H1 (cell line): ENCODE data around the gene MOSMO. TPM values are rescaled to one million over a fixed set of nuclear protein-coding genes. Genes with fewer than 3 reads are reported as not detected.

Experiments used
- CTCF ChIA-PET: fragments of 300-600 bp; sonication (Branson Sonifier 250); formaldehyde crosslinking; loops from one replicate; lab custom pipeline; 2021; ENCODE audit not compliant: partially characterized antibody; lab: Charles Lee
- POLR2A ChIA-PET: fragments of 300-600 bp; sonication (Branson Sonifier 250); formaldehyde crosslinking; loops from one replicate; lab custom pipeline; 2021; ENCODE audit warnings: inconsistent platforms; ENCODE audit not compliant: partially characterized antibody; lab: Charles Lee
- DNase-seq, 2 experiments: peaks; one replicate each; pipeline versions ENCODE4 v3.0.0 to v3.0.0-alpha.2; 2010 to 2022; ENCODE audit warnings: low spot score in 2 of 2, low read depth in 1 of 2, mixed read lengths in 1 of 2
- FAIRE-seq: peaks from 2 replicates; lab custom pipeline; 2011; peaks lifted over from hg19 to GRCh38; lab: Jason Lieb, UNC
- H2AFZ ChIP-seq: 2 replicates; pipeline ENCODE4 v1.8.1; 2012; ENCODE audit warnings: low read length, inconsistent platforms
- H2AK5ac ChIP-seq: 2 replicates; pipeline ENCODE4 v1.6.1; 2013; ENCODE audit warnings: low read depth, low read length
- H2BK120ac ChIP-seq: replicated peaks from 2 replicates; pipeline ENCODE3; 2013; ENCODE audit warnings: low read depth, low read length, inconsistent platforms
- H2BK12ac ChIP-seq: 2 replicates; pipeline ENCODE4 v1.6.1; 2013; ENCODE audit warnings: low read depth, low read length
- H2BK15ac ChIP-seq: 2 replicates; pipeline ENCODE4 v1.6.1; 2013; ENCODE audit warnings: low read length
- H2BK20ac ChIP-seq: 2 replicates; pipeline ENCODE4 v1.6.1; 2013; ENCODE audit warnings: low read length
- H2BK5ac ChIP-seq: 2 replicates; pipeline ENCODE4 v1.6.1; 2013; ENCODE audit warnings: low read depth, low read length
- H3K14ac ChIP-seq: 2 replicates; pipeline ENCODE4 v1.6.1; 2013; ENCODE audit warnings: inconsistent platforms; ENCODE audit not compliant: insufficient read length
- H3K18ac ChIP-seq: 2 replicates; pipeline ENCODE4 v1.6.1; 2013; ENCODE audit warnings: low read length; ENCODE audit errors: extremely low read depth
- H3K23ac ChIP-seq: 2 replicates; pipeline ENCODE4 v1.6.1; 2013; ENCODE audit warnings: inconsistent platforms; ENCODE audit not compliant: insufficient read length
- H3K23me2 ChIP-seq: 2 replicates; pipeline ENCODE4 v1.6.1; 2013; ENCODE audit warnings: low read depth, low read length
- H3K27ac ChIP-seq: 2 replicates; pipeline ENCODE4 v1.6.1; 2011; ENCODE audit warnings: low read depth, low read length, inconsistent platforms
- H3K27me3 ChIP-seq, 4 experiments: replicated peaks in 1 of 4; 1 replicate in 1 of 4; 2 replicates in 3 of 4; pipeline versions ENCODE4 v1.6.1 to v1.8.1; 2011 to 2013; ENCODE audit warnings: low read length in 3 of 4, mild to moderate bottlenecking in 3 of 4, inconsistent platforms in 2 of 4, mixed read lengths in 2 of 4, moderate library complexity in 1 of 4; ENCODE audit not compliant: control insufficient read depth in 3 of 4, insufficient read depth in 3 of 4; ENCODE audit errors: extremely low read depth in 1 of 4
- H3K36me3 ChIP-seq, 4 experiments: 2 replicates each; pipeline versions ENCODE4 v1.6.1 to v1.8.1; 2011 to 2013; ENCODE audit warnings: mild to moderate bottlenecking in 4 of 4, low read length in 3 of 4, moderate library complexity in 2 of 4, control low read depth in 1 of 4, inconsistent platforms in 1 of 4; ENCODE audit not compliant: insufficient read depth in 4 of 4, control insufficient read depth in 2 of 4
- H3K4ac ChIP-seq: replicated peaks from 2 replicates; pipeline ENCODE3; 2013; ENCODE audit warnings: low read length, low read depth, mixed read lengths, inconsistent platforms; ENCODE audit not compliant: insufficient read length
- H3K4me1 ChIP-seq, 4 experiments: replicated peaks in 1 of 4; 1 replicate in 1 of 4; 2 replicates in 3 of 4; pipeline versions ENCODE4 v1.6.1 to v1.8.1; 2011 to 2013; ENCODE audit warnings: low read length in 3 of 4, inconsistent platforms in 2 of 4, mixed read lengths in 1 of 4; ENCODE audit not compliant: insufficient read depth in 4 of 4, control insufficient read depth in 3 of 4
- H3K4me2 ChIP-seq, 2 experiments: 2 replicates each; pipeline versions ENCODE4 v1.6.1 to v1.8.1; 2011 to 2013; ENCODE audit warnings: low read depth in 2 of 2, low read length in 2 of 2, control low read depth in 1 of 2, inconsistent platforms in 1 of 2, mild to moderate bottlenecking in 1 of 2; ENCODE audit not compliant: insufficient read depth in 1 of 2
- H3K4me3 ChIP-seq, 4 experiments: fragments of 200-600, 300-600 bp in 1 of 4; sonication (generic), shearing (Covaris generic), sonication (Bioruptor Twin) in 1 of 4; 2 replicates each; pipeline versions ENCODE4 v1.5.1 to v1.8.1; 2011 to 2016; ENCODE audit warnings: low read length in 4 of 4, low read depth in 3 of 4, control low read depth in 2 of 4, inconsistent platforms in 2 of 4, mild to moderate bottlenecking in 2 of 4, mixed read lengths in 1 of 4, moderate library complexity in 1 of 4; ENCODE audit not compliant: insufficient read depth in 2 of 4; ENCODE audit errors: extremely low read depth in 1 of 4
- H3K56ac ChIP-seq: replicated peaks from 2 replicates; pipeline ENCODE3; 2013; ENCODE audit warnings: low read depth, mild to moderate bottlenecking, mixed read lengths, low read length, inconsistent platforms; ENCODE audit not compliant: insufficient read length
- H3K79me1 ChIP-seq: 2 replicates; pipeline ENCODE4 v1.6.1; 2013; ENCODE audit warnings: low read depth, low read length, control low read depth
- H3K79me2 ChIP-seq, 2 experiments: 2 replicates each; pipeline versions ENCODE4 v1.6.1 to v1.8.1; 2012 to 2013; ENCODE audit warnings: low read length in 2 of 2, mild to moderate bottlenecking in 2 of 2, inconsistent platforms in 1 of 2; ENCODE audit not compliant: insufficient read depth in 2 of 2, control insufficient read depth in 1 of 2
- H3K9ac ChIP-seq, 4 experiments: replicated peaks in 1 of 4; 1 replicate in 1 of 4; 2 replicates in 3 of 4; pipeline versions ENCODE4 v1.6.1 to v1.8.1; 2011 to 2013; ENCODE audit warnings: low read depth in 3 of 4, low read length in 3 of 4, control low read depth in 2 of 4, mild to moderate bottlenecking in 2 of 4, moderate library complexity in 2 of 4, inconsistent platforms in 1 of 4; ENCODE audit errors: extremely low read depth in 1 of 4
- H3K9me3 ChIP-seq, 2 experiments: 2 replicates each; pipeline versions ENCODE4 v1.6.1 to v1.8.1; 2012 to 2013; ENCODE audit warnings: mild to moderate bottlenecking in 2 of 2, moderate library complexity in 2 of 2, control low read depth in 1 of 2, inconsistent platforms in 1 of 2, low read depth in 1 of 2, low read length in 1 of 2, mixed read lengths in 1 of 2; ENCODE audit not compliant: insufficient read depth in 2 of 2
- H4K20me1 ChIP-seq, 2 experiments: replicated peaks in 1 of 2; 2 replicates each; pipeline versions ENCODE3 to v1.8.1; 2011 to 2013; ENCODE audit warnings: inconsistent platforms in 2 of 2, low read length in 2 of 2, mild to moderate bottlenecking in 1 of 2; ENCODE audit not compliant: insufficient read depth in 2 of 2, control insufficient read depth in 1 of 2
- H4K5ac ChIP-seq: 2 replicates; pipeline ENCODE4 v1.6.1; 2013; ENCODE audit warnings: low read length, low read depth, mixed read lengths, inconsistent platforms; ENCODE audit not compliant: insufficient read length
- H4K8ac ChIP-seq: 2 replicates; pipeline ENCODE4 v1.8.0; 2013; ENCODE audit warnings: mild to moderate bottlenecking, moderate library complexity, low read length, inconsistent platforms; ENCODE audit not compliant: insufficient read depth; ENCODE audit errors: extremely low read depth
- H4K91ac ChIP-seq: replicated peaks from 2 replicates; pipeline ENCODE3; 2013; ENCODE audit warnings: low read length, mixed read lengths, inconsistent platforms; ENCODE audit not compliant: insufficient read length
- KDM4A ChIP-seq: IDR thresholded peaks from one replicate; pipeline ENCODE4 v1.7.1; 2012; ENCODE audit warnings: low read depth, mild to moderate bottlenecking, moderate library complexity, low read length, inconsistent platforms; ENCODE audit not compliant: severe bottlenecking
- WGBS, 2 experiments: shearing (Covaris generic) in 1 of 2; methylation state at CpG; one replicate each; pipeline versions ENCODE4 v1.1.6 to v1.1.7; 2013 to 2015; ENCODE audit warnings: low lambda C conversion rate in 2 of 2, mixed read lengths in 2 of 2, inconsistent platforms in 1 of 2, low coverage in 1 of 2, missing lambda C conversion rate in 1 of 2; ENCODE audit not compliant: insufficient replicate concordance in 2 of 2, insufficient coverage in 1 of 2, insufficient read length in 1 of 2; ENCODE audit errors: extremely low coverage in 1 of 2, missing lambda C conversion rate in 1 of 2; 5-methylcytosine and 5-hydroxymethylcytosine counted together
- polyA plus RNA-seq, 7 experiments: library from polyadenylated mRNA; depleted of rRNA in 3 of 7; stranded (reverse) in 5 of 7; unstranded in 2 of 7; fragments of >200 nt in 5 of 7; fragments of 200-250 nt in 2 of 7; gene quantifications; 1 replicate in 5 of 7; 2 replicates in 1 of 7; 4 replicates in 1 of 7; pipeline versions ENCODE4 v1.2.1 to v1.2.3, GENCODE V29; 2011 to 2013; ENCODE audit warnings: missing spikeins in 2 of 7, mixed read lengths in 2 of 7
- total RNA-seq: library from RNA; stranded (reverse); fragmentation: NEBNext Ultra II Directional; extraction: Animal tissue kit (Norgen Biotek cat#: 25700); gene quantifications from 2 replicates; pipeline ENCODE4 v1.2.1, GENCODE V29; 2021
- TF ChIP-seq, protein P1 (sequence below): IDR thresholded peaks from 2 replicates; pipeline ENCODE4 v1.6.1; 2011; ENCODE audit warnings: low read length, improper control_type of control experiment

Gene MOSMO
- total and polyA plus RNA-seq, 2 of the 8 experiments (the other 6 are each of a cell fraction or from before 2014, with no cell fraction given) = 8.6 to 14.8 TPM

DNA sequence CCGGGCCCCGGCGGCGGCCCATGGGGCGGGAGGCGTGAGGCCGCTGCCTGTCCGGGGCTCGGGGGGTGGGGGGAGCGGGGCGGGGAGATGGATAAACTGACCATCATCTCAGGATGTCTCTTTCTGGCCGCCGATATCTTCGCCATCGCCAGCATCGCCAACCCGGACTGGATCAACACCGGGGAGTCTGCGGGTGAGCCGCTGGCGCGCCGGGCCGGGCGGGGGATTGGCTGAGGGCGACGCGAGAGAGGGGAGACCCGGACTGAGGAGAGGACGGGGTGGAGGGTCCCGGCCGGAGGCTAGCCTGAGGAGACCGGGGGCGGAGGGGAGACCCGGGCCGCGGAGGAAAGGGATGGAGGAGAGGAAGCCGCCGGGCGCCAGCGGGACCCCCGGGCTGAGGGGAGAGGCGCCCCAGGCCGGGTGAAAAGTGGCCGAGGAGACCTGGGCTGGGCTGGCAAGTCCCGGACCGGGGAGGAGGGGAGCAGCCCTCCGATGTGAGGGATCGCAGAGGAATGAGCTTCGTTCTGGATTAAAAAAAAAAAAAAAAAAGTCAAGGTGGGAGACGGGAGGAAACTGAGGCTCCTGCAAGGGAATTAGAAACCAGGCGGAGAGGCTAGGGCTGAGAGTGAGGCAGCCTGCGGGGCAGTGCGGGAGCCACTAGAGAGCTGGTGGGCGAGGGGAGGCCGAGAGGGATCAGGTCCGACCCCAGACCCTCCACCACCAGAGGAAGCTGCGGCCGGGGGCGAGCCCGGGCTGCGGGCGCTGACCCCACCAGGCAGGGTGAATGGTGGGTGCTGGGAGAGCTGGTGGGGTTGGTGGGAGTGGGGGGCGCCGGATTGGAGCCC is 526 bp downstream of the MOSMO start:
- Histone ChIP-seq H3K23ac (no peak overlapping the region), H3K27ac (no peak overlapping the region), H3K79me2 (peaks cover 0 to 29% of the 10 kb centered on the region in 2 experiments; a peak in 2 of 4 replicates), H2BK15ac (no peak overlapping the region), H3K4me1 (peaks cover 0 to 6% (median 1%) of the 10 kb centered on the region in 4 experiments; a peak in 1 of 7 replicates), H4K20me1 (peaks cover 3 to 4% of the 10 kb centered on the region in 2 experiments), H3K9me3 (no peaks in the 10 kb centered on the region), H3K23me2 (peaks cover 8% of the 10 kb centered on the region; the same call in 1 of the 2 replicates), H4K5ac (no peak overlapping the region), H3K4ac (no peak overlapping the region), H2AK5ac (no peak overlapping the region), H3K4me2 (peak overlapping the region; percentile 79 to 85), H3K4me3 (peak overlapping the region; percentile 79 to 99 (median 88)), H3K79me1 (peaks cover 2% of the 10 kb centered on the region; the same call in 1 of the 2 replicates), H2BK5ac (no peak overlapping the region), H2AFZ (no peak overlapping the region), H3K27me3 (0 out of 7 replicates have a peak, but pooled peaks cover 0 to 2% (median under 1%) of the 10 kb centered on the region in 4 experiments), H3K36me3 (no peaks in the 10 kb centered on the region), H2BK120ac (no peak overlapping the region), H3K9ac (peak overlapping the region; percentile 20 to 80 (median 36); a peak in 4 of 7 replicates), H3K56ac (no peak overlapping the region), H2BK12ac (no peak overlapping the region), H4K8ac (peak overlapping the region; percentile 65; the same call in 1 of the 2 replicates), H3K14ac (no peak overlapping the region), H4K91ac (no peak overlapping the region), H3K18ac (no peak overlapping the region), H2BK20ac (no peak overlapping the region)
- POLR2A ChIA-PET = interaction anchor here (0.6 to 2.7 kb wide), 12 partner anchors 8 to 188 kb away, joined by 3 to 8 read pairs (median 3); no protein-coding TSS in a partner anchor
- WGBS, 2 experiments = 4% methylated on average over 24 of the region's 65 CpGs; no CpG with 5 or more reads in 1 of the 2 experiments
- TF ChIP-seq, protein P1, sequence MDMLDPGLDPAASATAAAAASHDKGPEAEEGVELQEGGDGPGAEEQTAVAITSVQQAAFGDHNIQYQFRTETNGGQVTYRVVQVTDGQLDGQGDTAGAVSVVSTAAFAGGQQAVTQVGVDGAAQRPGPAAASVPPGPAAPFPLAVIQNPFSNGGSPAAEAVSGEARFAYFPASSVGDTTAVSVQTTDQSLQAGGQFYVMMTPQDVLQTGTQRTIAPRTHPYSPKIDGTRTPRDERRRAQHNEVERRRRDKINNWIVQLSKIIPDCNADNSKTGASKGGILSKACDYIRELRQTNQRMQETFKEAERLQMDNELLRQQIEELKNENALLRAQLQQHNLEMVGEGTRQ = no peak
- TF ChIP-seq KDM4A = peak; percentile 58
- CTCF ChIA-PET = interaction anchor here (0.8 to 19.4 kb wide), 13 partner anchors 8 to 187 kb away, joined by 3 to 247 read pairs (median 4); partner anchors contain the start of gene PDZD9
- FAIRE-seq = no peak
- DNase-seq = peak in 1 of 2 experiments; percentile 72
